ENCODE results near the gene GTF3C6. TPM values are rescaled to one million over a fixed set of nuclear protein-coding genes. Genes with fewer than 3 reads are reported as not detected.

Gene GTF3C6
- total RNA-seq, 4 donors from 2014 or later = 16.0 to 49.8 (median 39.9) TPM

- 87 to 92% methylated on average over 11 of the region's 11 CpGs for WGBS, 2 donors
- intact Hi-C loops (cut with DNase I) = no loop called here
Observed at GRCh38 chr6:110990840-110991576, 32.5 kb downstream of the GTF3C6 start.

GRCh38 chr6:110996691-110997090, 38.2 kb downstream of the GTF3C6 start:
- peak; percentile 64 to 76 for DNase-seq
- TF ChIP-seq POLR2A (IDR thresholded peaks at IDR 0.05) (no peak), CTCF (IDR thresholded peaks at IDR 0.05) (no peak)

More at GRCh38 chr6:110990840-110991576, 32.5 kb downstream of the GTF3C6 start:
- TF ChIP-seq POLR2A (IDR thresholded peaks at IDR 0.05) (no peak), CTCF (IDR thresholded peaks at IDR 0.05) (no peak)
- no peaks in the 10 kb centered on the region for H3K27me3 ChIP-seq
- DNase-seq = no peak
- peaks cover 2 to 19% of the 10 kb centered on the region in 2 donors for H3K36me3 ChIP-seq
- H3K9me3 ChIP-seq = no peaks in the 10 kb centered on the region
- H3K4me1 ChIP-seq = peaks cover 5 to 10% of the 10 kb centered on the region in 2 donors
- H3K4me3 ChIP-seq (replicated peaks in 1 of 3) = no peak overlapping the region
- H3K27ac ChIP-seq = no peak overlapping the region

GRCh38 chr6:110999634-111000270, 41.2 kb downstream of the GTF3C6 start:
- Histone ChIP-seq H3K36me3 (peaks cover 19 to 21% of the 10 kb centered on the region in 2 donors), H3K4me1 (peaks cover 6% of the 10 kb centered on the region in 2 donors), H3K27me3 (no peaks in the 10 kb centered on the region), H3K27ac (no peak overlapping the region), H3K4me3 (replicated peaks in 1 of 3) (no peak overlapping the region), H3K9me3 (no peaks in the 10 kb centered on the region)
- TF ChIP-seq CTCF (IDR thresholded peaks at IDR 0.05) = peak in 4 of 6 experiments; percentile 19 to 68 (median 58)
- TF ChIP-seq POLR2A (IDR thresholded peaks at IDR 0.05) = no peak
- intact Hi-C loops (cut with DNase I) = no loop called here
- DNase-seq = no peak
- WGBS, 2 donors = 60 to 71% methylated on average over 2 of the region's 2 CpGs

More at GRCh38 chr6:110996691-110997090, 38.2 kb downstream of the GTF3C6 start:
- intact Hi-C loops (cut with DNase I) = no loop called here
- H3K27ac ChIP-seq = peak overlapping the region; percentile 72 to 90 (median 75)
- peaks cover 13 to 22% of the 10 kb centered on the region in 2 donors for H3K36me3 ChIP-seq
- no peaks in the 10 kb centered on the region for H3K9me3 ChIP-seq
- 35 to 39% methylated on average over 9 of the region's 9 CpGs for WGBS, 2 donors
- H3K4me3 ChIP-seq (replicated peaks in 1 of 3) = no peak overlapping the region
- H3K4me1 ChIP-seq = peaks cover 6 to 12% of the 10 kb centered on the region in 2 donors
- no peaks in the 10 kb centered on the region for H3K27me3 ChIP-seq

GRCh38 chr6:111002350-111002749, 43.8 kb downstream of the GTF3C6 start:
- 97 to 99% methylated on average over 3 of the region's 3 CpGs for WGBS, 2 donors
- TF ChIP-seq CTCF (IDR thresholded peaks at IDR 0.05) = no peak
- TF ChIP-seq POLR2A (IDR thresholded peaks at IDR 0.05) = no peak
- peaks cover 19 to 23% of the 10 kb centered on the region in 2 donors for H3K36me3 ChIP-seq

More at GRCh38 chr6:111002350-111002749, 43.8 kb downstream of the GTF3C6 start:
- intact Hi-C loops (cut with DNase I) = no loop called here
- DNase-seq = no peak
- no peak overlapping the region for H3K4me3 ChIP-seq (replicated peaks in 1 of 3)
- no peaks in the 10 kb centered on the region for H3K9me3 ChIP-seq
- no peak overlapping the region for H3K27ac ChIP-seq
- H3K27me3 ChIP-seq = no peaks in the 10 kb centered on the region
- H3K4me1 ChIP-seq = no peaks in the 10 kb centered on the region

Measured in thyroid gland (tissue), 4 donors.